ENCODE data around the gene FARS2.

DNA sequence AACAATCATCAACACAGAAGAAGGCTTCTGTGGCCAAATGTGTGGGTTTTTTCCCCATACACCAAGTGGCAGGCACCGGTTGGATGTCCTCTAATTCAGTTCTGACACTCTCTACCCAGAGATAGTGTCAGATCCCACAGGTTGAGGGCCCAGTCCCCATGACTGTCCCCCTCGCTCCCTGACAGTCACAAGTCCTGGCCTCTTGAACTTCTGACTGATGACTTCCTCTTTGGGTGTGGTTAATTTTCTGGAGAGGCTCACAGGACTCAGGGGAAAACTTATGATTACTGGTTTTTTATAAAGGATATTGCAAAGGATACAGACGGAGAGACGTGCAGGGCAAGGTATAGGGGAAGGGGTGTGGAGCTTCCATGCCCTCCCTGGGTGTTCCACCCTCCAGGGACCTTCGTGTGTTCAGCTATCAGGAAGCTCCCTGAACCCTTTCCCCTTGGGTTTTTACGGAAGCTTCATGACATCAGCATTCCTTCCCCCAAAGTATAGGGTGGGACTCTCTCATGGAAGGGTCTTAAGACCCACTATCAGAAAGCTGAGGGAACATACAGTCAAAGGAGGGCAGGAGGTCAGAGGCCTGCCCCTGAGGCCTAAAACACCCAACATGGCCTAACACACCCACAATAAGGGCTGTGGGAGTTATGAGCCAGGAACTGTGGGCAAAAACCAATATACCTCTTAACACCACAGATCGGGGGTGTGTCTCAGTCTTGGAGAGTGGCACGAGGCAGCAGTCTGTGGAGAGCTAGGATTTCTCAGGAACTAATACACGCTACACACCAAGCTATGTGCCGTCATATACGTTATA, 33.3 kb downstream of the FARS2 start:
- TF ChIP-seq, protein P1, sequence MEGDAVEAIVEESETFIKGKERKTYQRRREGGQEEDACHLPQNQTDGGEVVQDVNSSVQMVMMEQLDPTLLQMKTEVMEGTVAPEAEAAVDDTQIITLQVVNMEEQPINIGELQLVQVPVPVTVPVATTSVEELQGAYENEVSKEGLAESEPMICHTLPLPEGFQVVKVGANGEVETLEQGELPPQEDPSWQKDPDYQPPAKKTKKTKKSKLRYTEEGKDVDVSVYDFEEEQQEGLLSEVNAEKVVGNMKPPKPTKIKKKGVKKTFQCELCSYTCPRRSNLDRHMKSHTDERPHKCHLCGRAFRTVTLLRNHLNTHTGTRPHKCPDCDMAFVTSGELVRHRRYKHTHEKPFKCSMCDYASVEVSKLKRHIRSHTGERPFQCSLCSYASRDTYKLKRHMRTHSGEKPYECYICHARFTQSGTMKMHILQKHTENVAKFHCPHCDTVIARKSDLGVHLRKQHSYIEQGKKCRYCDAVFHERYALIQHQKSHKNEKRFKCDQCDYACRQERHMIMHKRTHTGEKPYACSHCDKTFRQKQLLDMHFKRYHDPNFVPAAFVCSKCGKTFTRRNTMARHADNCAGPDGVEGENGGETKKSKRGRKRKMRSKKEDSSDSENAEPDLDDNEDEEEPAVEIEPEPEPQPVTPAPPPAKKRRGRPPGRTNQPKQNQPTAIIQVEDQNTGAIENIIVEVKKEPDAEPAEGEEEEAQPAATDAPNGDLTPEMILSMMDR (IDR thresholded peaks at IDR 0.05; ENCODE audit: borderline replicate concordance, extremely low read depth, low read length, poor library complexity, severe bottlenecking): no peak
- no peak for TF ChIP-seq EZH2 (IDR thresholded peaks at IDR 0.05; ENCODE audit: borderline replicate concordance, low read depth, low read length, severe bottlenecking)
